BE2C (cell line): ENCODE measurements around the gene INTS11.
A peak's percentile ranks its signal among the peaks of the same experiment; 100 is the strongest.

Experiments used
- DNase-seq: peaks from one replicate; pipeline ENCODE4 v3.0.0-alpha.2; 2020
- H3K27me3 ChIP-seq: fragments of 250-450 bp; sonication (Bioruptor Pico); 2 replicates; pipeline ENCODE4 v1.5.1; 2020; ENCODE audit warnings: mild to moderate bottlenecking
- H3K36me3 ChIP-seq: fragments of 250-450 bp; sonication (Bioruptor Pico); 2 replicates; pipeline ENCODE4 v1.5.1; 2020; ENCODE audit warnings: mild to moderate bottlenecking
- H3K4me1 ChIP-seq: fragments of 250-450 bp; sonication (Bioruptor Pico); 2 replicates; pipeline ENCODE4 v1.5.1; 2020
- H3K4me3 ChIP-seq: 2 replicates; pipeline ENCODE4 v1.5.1; 2011; ENCODE audit warnings: low read depth, low read length
- H3K9me3 ChIP-seq: fragments of 250-450 bp; sonication (Bioruptor Pico); 2 replicates; pipeline ENCODE4 v1.5.1; 2020
- TF ChIP-seq, protein P1 (sequence below): IDR thresholded peaks from 2 replicates; pipeline ENCODE4 v1.5.1; 2012; ENCODE audit warnings: mild to moderate bottlenecking, low read depth, low read length

The INTS11 gene

DNA sequence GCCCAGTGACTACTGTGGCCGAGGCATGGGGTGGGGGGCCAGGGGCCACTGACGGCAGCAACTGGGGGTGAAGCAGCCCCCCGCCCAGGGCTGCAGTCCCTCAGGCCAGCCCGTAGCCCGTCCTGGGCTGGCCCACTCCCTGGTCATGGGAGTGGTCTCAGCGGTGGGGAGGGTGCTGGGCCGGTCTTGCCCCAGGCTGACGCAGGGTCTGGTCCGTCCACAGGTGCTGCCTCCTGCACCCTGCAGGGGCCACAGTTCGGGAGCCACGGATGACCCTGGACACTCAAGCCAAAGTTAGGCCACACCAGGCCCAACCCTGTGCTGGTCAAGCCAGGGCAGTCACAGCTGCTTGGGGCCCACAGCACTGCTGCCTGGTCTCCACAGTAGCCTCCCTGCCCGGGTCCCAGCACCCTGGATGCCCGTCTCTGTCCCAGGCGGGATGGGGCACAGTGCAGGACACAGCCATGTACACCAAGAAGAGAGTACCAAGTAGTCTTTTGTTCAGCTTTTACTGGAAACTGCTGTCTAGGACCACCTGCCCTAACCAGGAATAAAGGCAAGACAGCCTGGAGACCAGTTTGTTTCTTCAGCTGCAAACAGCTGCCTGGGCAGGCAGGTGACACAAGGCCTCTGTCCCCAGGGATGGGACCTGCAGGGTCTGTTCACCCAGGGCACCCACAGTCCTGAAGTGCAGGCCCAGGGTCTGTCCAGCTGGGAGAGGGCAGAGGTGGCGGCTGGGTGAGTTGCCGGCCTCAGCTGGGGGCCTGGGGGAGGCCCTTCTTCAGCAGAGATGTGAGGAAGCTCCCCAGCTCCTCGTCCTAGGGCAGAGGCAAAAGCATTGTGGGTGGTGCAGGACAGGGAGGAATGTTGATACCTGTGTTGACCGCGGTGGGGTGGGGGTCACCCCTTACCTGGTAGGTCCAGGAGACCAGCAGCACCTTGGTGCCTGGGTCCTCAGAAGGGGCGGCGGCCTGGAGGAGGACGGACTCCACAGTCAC lies 13.1 kb downstream of the INTS11 start:
- DNase-seq, result no peak
- no peaks in the 10 kb centered on the region for H3K4me1 ChIP-seq
- peaks cover 66% of the 10 kb centered on the region for H3K36me3 ChIP-seq
- no peak overlapping the region for H3K4me3 ChIP-seq
- H3K27me3 ChIP-seq, result no peaks in the 10 kb centered on the region
- TF ChIP-seq, protein P1, sequence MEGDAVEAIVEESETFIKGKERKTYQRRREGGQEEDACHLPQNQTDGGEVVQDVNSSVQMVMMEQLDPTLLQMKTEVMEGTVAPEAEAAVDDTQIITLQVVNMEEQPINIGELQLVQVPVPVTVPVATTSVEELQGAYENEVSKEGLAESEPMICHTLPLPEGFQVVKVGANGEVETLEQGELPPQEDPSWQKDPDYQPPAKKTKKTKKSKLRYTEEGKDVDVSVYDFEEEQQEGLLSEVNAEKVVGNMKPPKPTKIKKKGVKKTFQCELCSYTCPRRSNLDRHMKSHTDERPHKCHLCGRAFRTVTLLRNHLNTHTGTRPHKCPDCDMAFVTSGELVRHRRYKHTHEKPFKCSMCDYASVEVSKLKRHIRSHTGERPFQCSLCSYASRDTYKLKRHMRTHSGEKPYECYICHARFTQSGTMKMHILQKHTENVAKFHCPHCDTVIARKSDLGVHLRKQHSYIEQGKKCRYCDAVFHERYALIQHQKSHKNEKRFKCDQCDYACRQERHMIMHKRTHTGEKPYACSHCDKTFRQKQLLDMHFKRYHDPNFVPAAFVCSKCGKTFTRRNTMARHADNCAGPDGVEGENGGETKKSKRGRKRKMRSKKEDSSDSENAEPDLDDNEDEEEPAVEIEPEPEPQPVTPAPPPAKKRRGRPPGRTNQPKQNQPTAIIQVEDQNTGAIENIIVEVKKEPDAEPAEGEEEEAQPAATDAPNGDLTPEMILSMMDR, result no peak
- no peaks in the 10 kb centered on the region for H3K9me3 ChIP-seq

DNA sequence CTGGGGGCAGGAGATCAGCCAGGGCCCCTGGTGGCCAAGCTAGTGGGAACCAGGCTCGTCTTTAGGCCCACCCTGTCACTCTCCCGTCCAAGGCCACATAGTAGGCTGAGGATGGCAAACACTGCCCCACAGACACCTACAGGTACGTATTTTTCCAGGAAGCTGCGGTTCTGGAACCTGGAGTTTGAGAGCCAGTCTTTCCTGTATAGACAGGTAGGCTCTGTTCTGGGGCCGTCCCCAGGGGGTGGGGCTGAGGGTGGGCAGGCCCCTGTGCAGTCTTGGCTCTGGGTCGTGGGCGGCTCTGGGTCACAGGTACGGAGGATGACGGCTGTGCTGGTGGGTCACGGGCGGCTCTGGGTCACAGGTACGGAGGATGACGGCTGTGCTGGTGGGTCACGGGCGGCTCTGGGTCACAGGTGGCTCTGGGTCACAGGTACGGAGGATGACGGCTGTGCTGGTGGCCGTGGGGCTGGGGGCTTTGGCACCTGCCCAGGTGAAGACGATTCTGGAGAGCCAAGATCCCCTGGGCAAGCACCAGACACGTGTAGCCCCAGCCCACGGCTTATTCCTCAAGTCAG lies 13.9 kb downstream of the INTS11 start:
- Histone ChIP-seq H3K36me3 (peaks cover 60% of the 10 kb centered on the region), H3K9me3 (no peaks in the 10 kb centered on the region), H3K27me3 (no peaks in the 10 kb centered on the region), H3K4me3 (no peak overlapping the region), H3K4me1 (no peaks in the 10 kb centered on the region)
- no peak for DNase-seq
- TF ChIP-seq, protein P1, result no peak

DNA sequence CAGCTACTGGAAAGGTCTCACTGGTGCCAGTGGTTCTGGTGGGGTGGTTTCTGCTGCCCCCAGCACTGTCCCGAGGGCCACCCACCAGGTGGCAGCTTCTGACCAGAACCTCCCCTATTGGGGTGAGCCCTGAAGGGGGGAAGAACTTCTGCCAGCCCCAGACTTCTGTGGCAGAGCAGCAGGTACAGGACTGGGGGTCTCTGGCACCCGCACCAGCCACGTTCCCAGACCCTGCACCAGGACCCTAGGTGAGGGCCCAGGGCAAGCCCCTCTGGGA lies 14.4 kb downstream of the INTS11 start:
- TF ChIP-seq, protein P1, result no peak
- H3K27me3 ChIP-seq, result no peaks in the 10 kb centered on the region
- DNase-seq, result no peak
- H3K36me3 ChIP-seq, result peaks cover 57% of the 10 kb centered on the region
- H3K4me3 ChIP-seq, result peak overlapping the region; percentile 80; the same call in 1 of the 2 replicates
- no peaks in the 10 kb centered on the region for H3K9me3 ChIP-seq
- H3K4me1 ChIP-seq, result no peaks in the 10 kb centered on the region; the same call in 1 of the 2 replicates

DNA sequence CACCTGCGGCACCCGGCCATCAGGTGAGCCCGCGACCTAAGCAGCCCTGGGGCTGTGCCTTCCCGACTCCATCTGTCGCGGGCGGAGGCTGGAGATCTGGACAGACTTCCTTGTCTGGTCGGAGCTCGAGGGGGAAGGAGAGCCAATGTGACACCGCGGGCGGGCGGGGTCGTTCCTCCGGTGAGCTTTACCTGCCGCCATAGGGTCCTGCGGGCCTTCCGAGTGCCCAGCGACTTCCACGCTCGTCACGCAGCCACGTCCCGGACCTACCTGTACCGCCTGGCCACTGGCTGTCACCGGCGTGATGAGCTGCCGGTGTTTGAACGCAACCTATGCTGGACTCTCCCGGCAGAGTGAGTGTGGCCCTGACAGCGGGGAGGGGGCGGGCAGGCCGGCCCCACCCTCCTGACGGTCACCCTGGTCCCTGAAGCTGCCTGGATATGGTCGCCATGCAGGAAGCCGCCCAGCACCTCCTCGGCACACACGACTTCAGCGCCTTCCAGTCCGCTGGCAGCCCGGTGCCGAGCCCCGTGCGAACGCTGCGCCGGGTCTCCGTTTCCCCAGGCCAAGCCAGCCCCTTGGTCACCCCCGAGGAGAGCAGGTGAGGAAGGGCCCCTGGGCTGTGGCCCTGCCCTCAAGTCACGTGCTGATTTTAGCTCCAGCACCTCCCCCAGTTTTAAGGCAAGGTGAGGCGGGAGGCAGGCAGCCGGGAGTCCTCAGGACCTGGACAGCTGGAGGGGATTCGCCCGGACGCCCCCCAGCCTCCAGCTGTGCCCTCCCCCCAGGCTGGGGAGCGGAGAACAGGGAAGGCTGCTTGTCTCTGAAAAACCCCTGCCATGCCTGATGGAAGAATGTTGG lies 15.0 kb downstream of the INTS11 start:
- Histone ChIP-seq H3K36me3 (peaks cover 51% of the 10 kb centered on the region), H3K4me1 (peaks cover under 1% of the 10 kb centered on the region), H3K27me3 (no peaks in the 10 kb centered on the region), H3K9me3 (no peaks in the 10 kb centered on the region), H3K4me3 (peak overlapping the region; percentile 80)
- TF ChIP-seq, protein P1, result no peak
- DNase-seq, result no peak

DNA sequence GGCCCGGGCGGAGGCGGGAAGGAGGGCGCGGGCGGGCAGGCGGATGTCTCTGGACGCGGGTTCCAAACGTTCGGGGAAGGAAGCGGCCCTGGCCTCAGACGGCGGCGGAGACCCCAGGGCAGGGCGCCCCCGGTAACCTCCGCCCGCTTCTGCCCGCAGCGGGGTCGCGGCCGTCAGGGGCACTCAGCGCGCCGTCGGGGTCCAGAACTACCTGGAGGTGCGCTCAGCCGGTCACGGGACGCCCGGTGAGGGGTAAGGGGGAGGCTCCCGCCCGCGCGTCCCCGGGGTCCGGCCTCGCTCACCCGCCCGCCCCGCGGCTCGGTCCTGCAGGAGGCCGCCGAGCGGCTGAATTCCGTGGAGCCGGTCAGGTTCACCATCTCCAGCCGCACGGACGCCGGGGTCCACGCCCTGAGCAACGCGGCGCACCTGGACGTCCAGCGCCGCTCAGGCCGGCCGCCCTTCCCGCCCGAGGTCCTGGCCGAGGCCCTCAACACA lies 15.7 kb downstream of the INTS11 start:
- no peaks in the 10 kb centered on the region for H3K27me3 ChIP-seq
- no peaks in the 10 kb centered on the region for H3K9me3 ChIP-seq
- TF ChIP-seq, protein P1, result no peak
- DNase-seq, result no peak
- H3K36me3 ChIP-seq, result peaks cover 44% of the 10 kb centered on the region
- peak overlapping the region; percentile 80 for H3K4me3 ChIP-seq
- peaks cover 6% of the 10 kb centered on the region for H3K4me1 ChIP-seq
